ENCODE results near the gene CAMK2B.

DNA sequence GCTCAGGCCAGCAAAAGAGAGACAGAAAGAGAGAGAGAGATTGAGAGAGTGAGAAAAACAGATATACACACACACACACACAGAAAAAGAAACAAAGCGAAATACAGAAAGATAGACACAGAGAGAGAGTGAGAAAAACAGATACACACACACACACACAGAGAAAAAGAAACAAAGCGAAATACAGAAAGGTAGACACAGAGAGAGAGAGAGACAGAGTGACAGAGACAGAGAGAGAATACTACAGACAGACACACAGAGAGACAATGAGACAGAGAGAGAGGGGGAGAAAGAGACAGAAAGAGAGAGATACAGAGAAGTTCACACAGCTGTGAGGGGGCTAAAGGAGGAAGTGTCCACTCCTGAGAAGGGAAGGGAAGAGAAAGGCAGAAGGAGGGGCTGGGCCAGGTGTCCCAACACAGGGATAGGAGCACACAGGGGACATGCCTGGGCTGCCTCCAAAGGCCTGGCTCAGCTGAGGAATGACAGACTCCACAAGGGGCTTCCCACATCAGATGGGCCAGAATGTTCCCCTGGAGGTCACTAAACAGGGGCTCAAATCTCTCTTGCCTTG lies 140.4 kb downstream of the CAMK2B start:
- TF ChIP-seq POLR2A (IDR thresholded peaks at IDR 0.05; ENCODE audit: low read depth, low read length) (no peak), POLR2AphosphoS5 (IDR thresholded peaks at IDR 0.05; ENCODE audit: low read depth, low read length) (no peak), SPI1 (IDR thresholded peaks at IDR 0.05; ENCODE audit: low read depth, low read length) (no peak)
